ENCODE data around the gene CFAP61. TPM values are rescaled to one million over a fixed set of nuclear protein-coding genes. Genes with fewer than 3 reads are reported as not detected.
A peak's percentile ranks its signal among the peaks of the same experiment; 100 is the strongest.

Gene CFAP61
- total RNA-seq, 1 experiment from 2014 or later: 0.61 TPM

GRCh38 chr20:20275636-20276035 lies 223.3 kb downstream of the CFAP61 start:
- Mint-ChIP-seq H3K27ac (peak overlapping the region; percentile 49; the same call in 1 of the 2 replicates), H3K9me3 (peaks cover 8% of the 10 kb centered on the region), H3K4me3 (no peak overlapping the region), H3K4me1 (no peaks in the 10 kb centered on the region), H3K27me3 (ENCODE audit: low read depth) (no peaks in the 10 kb centered on the region), H3K36me3 (no peaks in the 10 kb centered on the region)
- TF ChIP-seq NR1H2 (CRISPR knock-in tag; IDR thresholded peaks at IDR 0.05): no peak
- TF ChIP-seq ZNF263 (CRISPR knock-in tag; IDR thresholded peaks at IDR 0.05; ENCODE audit: low read depth): no peak
- TF ChIP-seq JAZF1 (CRISPR knock-in tag; IDR thresholded peaks at IDR 0.05): no peak
- no peak for TF ChIP-seq SOX15 (CRISPR knock-in tag; IDR thresholded peaks at IDR 0.05)
- ATAC-seq (no peak), DNase-seq (ENCODE audit: low spot score) (no peak)
- POLR2A ChIA-PET: no interaction called here
- CTCF ChIA-PET: no interaction called here

GRCh38 chr20:20276811-20277530 lies 224.6 kb downstream of the CFAP61 start:
- no peaks in the 10 kb centered on the region for H3K27me3 Mint-ChIP-seq (ENCODE audit: low read depth)

GRCh38 chr20:20277894-20278335 lies 225.6 kb downstream of the CFAP61 start:
- TF ChIP-seq HMGA2 (CRISPR knock-in tag; IDR thresholded peaks at IDR 0.05): no peak
- no peak for TF ChIP-seq JUN (CRISPR knock-in tag; IDR thresholded peaks at IDR 0.05)
- no peak for TF ChIP-seq NR1H2 (CRISPR knock-in tag; IDR thresholded peaks at IDR 0.05)
- TF ChIP-seq GABPB1 (CRISPR knock-in tag; IDR thresholded peaks at IDR 0.05): no peak
- TF ChIP-seq ZNF232 (CRISPR knock-in tag; IDR thresholded peaks at IDR 0.05): no peak
- no peak for TF ChIP-seq ATF2 (CRISPR knock-in tag; IDR thresholded peaks at IDR 0.05; ENCODE audit: borderline replicate concordance, low read depth)
- TF ChIP-seq NFATC4 (CRISPR knock-in tag; IDR thresholded peaks at IDR 0.05): no peak
- no peaks in the 10 kb centered on the region for H3K4me1 Mint-ChIP-seq
- H3K27ac Mint-ChIP-seq: no peak overlapping the region
- H3K4me3 Mint-ChIP-seq: no peak overlapping the region
- ATAC-seq (no peak), DNase-seq (ENCODE audit: low spot score) (no peak)
- no peaks in the 10 kb centered on the region for H3K27me3 Mint-ChIP-seq (ENCODE audit: low read depth)
- CTCF ChIA-PET: no interaction called here
- H3K9me3 Mint-ChIP-seq: peaks cover 13% of the 10 kb centered on the region
- POLR2A ChIA-PET: no interaction called here
- no peaks in the 10 kb centered on the region for H3K36me3 Mint-ChIP-seq

More at GRCh38 chr20:20276811-20277530, 224.6 kb downstream of the CFAP61 start:
- Mint-ChIP-seq H3K36me3 (no peaks in the 10 kb centered on the region), H3K4me3 (no peak overlapping the region), H3K9me3 (peaks cover 13% of the 10 kb centered on the region), H3K27ac (no peak overlapping the region), H3K4me1 (no peaks in the 10 kb centered on the region)
- TF ChIP-seq ZNF396 (CRISPR knock-in tag; IDR thresholded peaks at IDR 0.05; ENCODE audit: borderline replicate concordance) (no peak), ZMAT4 (CRISPR knock-in tag; IDR thresholded peaks at IDR 0.05) (no peak), CREB1 (CRISPR knock-in tag; IDR thresholded peaks at IDR 0.05) (no peak), RORB (CRISPR knock-in tag; IDR thresholded peaks at IDR 0.05) (no peak), RELA (CRISPR knock-in tag; IDR thresholded peaks at IDR 0.05; ENCODE audit: borderline replicate concordance) (no peak), ZNF138 (CRISPR knock-in tag; conservative IDR thresholded peaks at IDR 0.05) (no peak), ZNF317 (CRISPR knock-in tag; IDR thresholded peaks at IDR 0.05; ENCODE audit: borderline replicate concordance, low read depth) (no peak), ZNF219 (CRISPR knock-in tag; IDR thresholded peaks at IDR 0.05; ENCODE audit: borderline replicate concordance) (no peak), JUN (CRISPR knock-in tag; IDR thresholded peaks at IDR 0.05) (no peak), ELF4 (CRISPR knock-in tag; IDR thresholded peaks at IDR 0.05; ENCODE audit: low read depth) (no peak), HMGA2 (CRISPR knock-in tag; IDR thresholded peaks at IDR 0.05) (no peak), CDX4 (CRISPR knock-in tag; IDR thresholded peaks at IDR 0.05; ENCODE audit: borderline replicate concordance) (no peak), FOXJ3 (CRISPR knock-in tag; IDR thresholded peaks at IDR 0.05; ENCODE audit: borderline replicate concordance) (no peak)
- ATAC-seq (no peak), DNase-seq (ENCODE audit: low spot score) (no peak)
- ChIA-PET POLR2A (no interaction called here), CTCF (no interaction called here)
